Measurements from ENCODE around the gene PDE6C.

Gene PDE6C

GRCh38 chr10:93672022-93672678 is 59.8 kb downstream of the PDE6C start (continued):
- TF ChIP-seq, protein P1, sequence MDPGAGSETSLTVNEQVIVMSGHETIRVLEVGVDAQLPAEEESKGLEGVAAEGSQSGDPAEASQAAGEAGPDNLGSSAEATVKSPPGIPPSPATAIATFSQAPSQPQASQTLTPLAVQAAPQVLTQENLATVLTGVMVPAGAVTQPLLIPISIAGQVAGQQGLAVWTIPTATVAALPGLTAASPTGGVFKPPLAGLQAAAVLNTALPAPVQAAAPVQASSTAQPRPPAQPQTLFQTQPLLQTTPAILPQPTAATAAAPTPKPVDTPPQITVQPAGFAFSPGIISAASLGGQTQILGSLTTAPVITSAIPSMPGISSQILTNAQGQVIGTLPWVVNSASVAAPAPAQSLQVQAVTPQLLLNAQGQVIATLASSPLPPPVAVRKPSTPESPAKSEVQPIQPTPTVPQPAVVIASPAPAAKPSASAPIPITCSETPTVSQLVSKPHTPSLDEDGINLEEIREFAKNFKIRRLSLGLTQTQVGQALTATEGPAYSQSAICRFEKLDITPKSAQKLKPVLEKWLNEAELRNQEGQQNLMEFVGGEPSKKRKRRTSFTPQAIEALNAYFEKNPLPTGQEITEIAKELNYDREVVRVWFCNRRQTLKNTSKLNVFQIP (CRISPR knock-in tag; IDR thresholded peaks at IDR 0.05; ENCODE audit: borderline replicate concordance, low read depth): no peak
- TF ChIP-seq PPARA (CRISPR knock-in tag; IDR thresholded peaks at IDR 0.05; ENCODE audit: borderline replicate concordance): no peak

DNA sequence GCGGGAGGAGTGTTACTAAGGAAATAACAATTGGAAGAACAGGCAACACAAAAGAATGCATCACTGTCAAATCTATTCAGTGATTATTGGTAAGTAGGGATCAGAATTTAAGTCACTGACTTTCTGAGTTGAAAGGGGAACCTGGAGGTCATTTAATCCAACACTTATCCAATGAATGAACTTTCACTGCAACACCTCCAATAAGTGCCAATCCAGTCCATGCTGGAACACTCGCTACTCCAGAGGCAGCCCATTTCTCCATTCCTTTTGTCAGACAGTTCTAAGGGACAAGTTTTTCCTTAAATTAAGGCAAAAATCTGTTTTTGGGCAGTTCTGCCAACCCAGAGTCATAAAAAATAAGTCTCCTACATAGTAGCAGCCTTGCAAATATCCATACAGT is 60.6 kb downstream of the PDE6C start:
- TF ChIP-seq ZFP30 (CRISPR knock-in tag; IDR thresholded peaks at IDR 0.05): no peak
- TF ChIP-seq, protein P1 (CRISPR knock-in tag; IDR thresholded peaks at IDR 0.05; ENCODE audit: borderline replicate concordance, low read depth): no peak
- no peak for TF ChIP-seq TSHZ2 (CRISPR knock-in tag; IDR thresholded peaks at IDR 0.05)
- no peak for TF ChIP-seq RARB (CRISPR knock-in tag; IDR thresholded peaks at IDR 0.05)
- TF ChIP-seq OSR1 (CRISPR knock-in tag; IDR thresholded peaks at IDR 0.05): no peak
- no peak for TF ChIP-seq PPARA (CRISPR knock-in tag; IDR thresholded peaks at IDR 0.05; ENCODE audit: borderline replicate concordance)
- TF ChIP-seq PATZ1 (CRISPR knock-in tag; IDR thresholded peaks at IDR 0.05; ENCODE audit: borderline replicate concordance): no peak
- TF ChIP-seq TCF4 (CRISPR knock-in tag; IDR thresholded peaks at IDR 0.05; ENCODE audit: borderline replicate concordance): no peak
- TF ChIP-seq, protein P2, sequence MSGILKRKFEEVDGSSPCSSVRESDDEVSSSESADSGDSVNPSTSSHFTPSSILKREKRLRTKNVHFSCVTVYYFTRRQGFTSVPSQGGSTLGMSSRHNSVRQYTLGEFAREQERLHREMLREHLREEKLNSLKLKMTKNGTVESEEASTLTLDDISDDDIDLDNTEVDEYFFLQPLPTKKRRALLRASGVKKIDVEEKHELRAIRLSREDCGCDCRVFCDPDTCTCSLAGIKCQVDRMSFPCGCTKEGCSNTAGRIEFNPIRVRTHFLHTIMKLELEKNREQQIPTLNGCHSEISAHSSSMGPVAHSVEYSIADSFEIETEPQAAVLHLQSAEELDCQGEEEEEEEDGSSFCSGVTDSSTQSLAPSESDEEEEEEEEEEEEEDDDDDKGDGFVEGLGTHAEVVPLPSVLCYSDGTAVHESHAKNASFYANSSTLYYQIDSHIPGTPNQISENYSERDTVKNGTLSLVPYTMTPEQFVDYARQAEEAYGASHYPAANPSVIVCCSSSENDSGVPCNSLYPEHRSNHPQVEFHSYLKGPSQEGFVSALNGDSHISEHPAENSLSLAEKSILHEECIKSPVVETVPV (CRISPR knock-in tag; IDR thresholded peaks at IDR 0.05): no peak
- TF ChIP-seq CREB5 (CRISPR knock-in tag; IDR thresholded peaks at IDR 0.05; ENCODE audit: low read depth): no peak
- no peak for TF ChIP-seq ESRRG (CRISPR knock-in tag; IDR thresholded peaks at IDR 0.05)
- TF ChIP-seq ISL1 (CRISPR knock-in tag; IDR thresholded peaks at IDR 0.05): no peak
- no peak for TF ChIP-seq BACH2 (CRISPR knock-in tag; IDR thresholded peaks at IDR 0.05; ENCODE audit: borderline replicate concordance)
- TF ChIP-seq GLIS3 (CRISPR knock-in tag; IDR thresholded peaks at IDR 0.05): no peak
- no peak for TF ChIP-seq ZC3H10 (CRISPR knock-in tag; IDR thresholded peaks at IDR 0.05)
- no peak for TF ChIP-seq ZNF70 (CRISPR knock-in tag; IDR thresholded peaks at IDR 0.05)
- no peak for TF ChIP-seq CSDC2 (CRISPR knock-in tag; IDR thresholded peaks at IDR 0.05)
- TF ChIP-seq ARNTL (CRISPR knock-in tag; IDR thresholded peaks at IDR 0.05; ENCODE audit: borderline replicate concordance, low read depth): no peak
- no peak for TF ChIP-seq TOX (CRISPR knock-in tag; IDR thresholded peaks at IDR 0.05; ENCODE audit: borderline replicate concordance)
- no peak for TF ChIP-seq ZNF8 (CRISPR knock-in tag; IDR thresholded peaks at IDR 0.05)
- ATAC-seq: no peak
